Measurements from ENCODE around the gene CD86.

Gene CD86

DNA sequence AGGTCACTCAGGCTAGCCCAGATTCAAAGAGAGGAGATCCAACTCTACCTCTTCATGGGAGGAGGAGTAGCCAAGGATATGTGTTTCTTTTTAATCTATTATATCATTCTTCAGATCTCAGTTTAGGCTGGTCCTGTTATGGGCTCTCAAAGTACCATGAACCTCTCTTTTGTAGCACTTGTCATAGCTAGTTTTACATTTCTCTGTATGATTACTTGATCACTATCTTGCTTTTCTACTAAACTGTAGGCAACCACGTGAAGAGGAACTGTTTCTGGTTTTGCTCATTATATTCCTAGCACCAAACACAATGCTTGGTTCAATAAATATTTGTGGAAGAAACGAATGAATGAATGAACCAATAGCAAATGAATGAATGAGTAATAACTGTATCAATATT lies 29.6 kb downstream of the CD86 start:
- no peak overlapping the region for H3K4me3 ChIP-seq (ENCODE audit: low read depth, low read length)
- DNase-seq (ENCODE audit: low read depth): no peak

DNA sequence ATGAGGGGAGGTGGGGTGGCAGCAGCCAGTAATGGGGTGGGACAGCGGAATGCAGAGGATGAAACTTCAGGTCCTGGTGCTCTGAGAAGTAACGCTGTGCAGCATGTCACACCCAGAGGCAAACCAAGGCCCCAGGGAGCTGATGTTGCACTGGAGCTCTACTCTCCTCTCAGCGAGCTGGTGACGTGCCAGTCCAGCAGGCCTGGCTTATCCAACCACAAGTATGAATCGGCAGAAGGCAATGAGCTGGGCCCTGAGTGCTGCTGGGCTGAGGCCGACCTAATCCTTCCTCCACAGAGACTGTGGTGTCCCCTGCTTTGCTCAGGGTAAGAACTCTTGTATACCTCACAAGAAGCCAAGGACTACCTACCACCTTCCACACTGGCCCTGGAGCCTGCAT lies 30.5 kb downstream of the CD86 start:
- H3K4me3 ChIP-seq (ENCODE audit: low read depth, low read length): no peak overlapping the region
- DNase-seq (ENCODE audit: low read depth): no peak

DNA sequence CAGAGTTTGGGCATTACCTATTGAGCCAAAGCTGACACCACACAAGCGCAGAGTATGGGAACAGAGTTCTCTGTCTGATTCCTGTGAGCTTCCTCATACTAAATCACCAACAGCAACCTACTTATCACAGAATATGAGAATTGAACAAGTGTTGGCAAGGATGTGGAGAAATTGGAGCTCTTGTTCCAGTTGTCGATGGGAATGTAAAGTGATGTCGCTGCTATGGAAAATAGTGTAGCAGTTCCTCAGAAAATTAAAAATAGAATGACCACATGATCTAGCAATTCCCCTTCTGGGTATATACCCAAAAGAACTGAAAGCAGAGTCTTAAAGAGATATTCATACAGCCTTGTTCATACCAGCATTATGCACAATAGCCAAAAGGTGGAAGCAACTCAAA lies 33.4 kb downstream of the CD86 start:
- no peak for DNase-seq (ENCODE audit: low read depth)
- no peak overlapping the region for H3K4me3 ChIP-seq (ENCODE audit: low read depth, low read length)

DNA sequence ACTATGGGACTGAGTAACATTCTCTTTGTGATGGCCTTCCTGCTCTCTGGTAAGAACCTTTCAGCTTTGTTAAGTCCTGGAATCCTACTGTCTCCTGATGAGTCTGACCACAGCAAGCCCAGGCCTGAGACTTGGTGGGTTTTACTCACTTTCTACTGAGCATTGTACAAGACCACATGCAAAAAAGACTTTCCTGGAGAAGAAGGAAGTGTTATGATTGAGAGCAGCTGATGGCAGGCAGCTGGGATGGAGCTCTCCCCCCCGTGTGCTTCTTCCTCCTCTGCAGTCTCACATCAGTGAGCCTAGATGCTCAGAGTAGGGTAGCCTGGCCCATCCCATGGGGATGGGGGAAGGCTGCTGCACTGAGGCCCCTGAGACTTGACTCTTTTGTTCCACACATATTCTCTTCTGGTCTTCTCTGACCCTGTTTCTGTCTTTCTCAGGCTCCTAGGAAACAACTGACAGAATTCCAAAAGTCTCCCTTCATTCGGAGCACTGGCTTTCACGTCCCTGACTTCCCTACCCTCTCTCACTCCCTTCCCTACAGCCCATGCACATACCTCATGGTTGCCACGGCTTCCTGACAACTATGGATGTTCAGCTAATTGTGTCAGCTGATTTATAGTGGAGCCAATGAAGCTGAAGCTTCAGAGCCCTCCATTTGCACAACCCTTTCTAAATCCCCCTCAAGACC lies 36.6 kb downstream of the CD86 start:
- DNase-seq (ENCODE audit: low read depth): no peak

DNA sequence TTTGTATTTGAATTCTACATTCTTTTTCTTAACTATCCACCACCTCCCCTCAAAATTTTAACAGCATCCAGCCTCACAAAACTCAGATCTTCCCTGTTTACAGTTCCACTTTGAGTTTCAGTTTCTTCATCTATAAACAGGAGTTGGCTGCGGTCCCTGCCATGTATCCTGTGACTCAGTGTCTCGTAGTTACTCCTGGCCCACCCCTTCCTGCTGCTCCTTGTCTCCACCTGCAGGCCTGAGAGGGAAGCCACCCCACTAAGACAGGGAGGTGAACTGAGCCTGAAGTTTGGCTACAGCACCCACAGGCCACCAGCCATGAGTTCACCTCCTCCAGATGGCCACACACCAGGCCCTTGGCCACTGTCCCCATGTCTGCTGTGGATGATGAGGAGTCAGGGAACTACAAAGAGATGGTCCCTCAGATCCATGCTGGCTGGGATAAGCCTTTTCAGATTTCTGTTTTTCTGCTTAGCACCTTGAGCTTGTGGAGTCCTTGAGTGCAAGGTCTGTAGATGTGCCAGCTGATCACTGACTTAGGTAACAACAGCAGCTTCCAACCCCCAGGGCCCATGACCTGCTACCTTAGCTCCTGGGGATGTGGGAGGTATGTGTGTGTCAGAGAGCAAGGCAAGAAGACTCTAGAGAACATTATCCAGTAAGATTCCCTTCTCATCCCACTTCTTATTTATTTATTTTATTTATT lies 37.5 kb downstream of the CD86 start:
- no peak for DNase-seq (ENCODE audit: low read depth)
- H3K4me3 ChIP-seq (ENCODE audit: low read depth, low read length): no peak overlapping the region

More for the DNA sequence above, 36.6 kb downstream of the CD86 start:
- H3K4me3 ChIP-seq (ENCODE audit: low read depth, low read length): no peak overlapping the region

DNA sequence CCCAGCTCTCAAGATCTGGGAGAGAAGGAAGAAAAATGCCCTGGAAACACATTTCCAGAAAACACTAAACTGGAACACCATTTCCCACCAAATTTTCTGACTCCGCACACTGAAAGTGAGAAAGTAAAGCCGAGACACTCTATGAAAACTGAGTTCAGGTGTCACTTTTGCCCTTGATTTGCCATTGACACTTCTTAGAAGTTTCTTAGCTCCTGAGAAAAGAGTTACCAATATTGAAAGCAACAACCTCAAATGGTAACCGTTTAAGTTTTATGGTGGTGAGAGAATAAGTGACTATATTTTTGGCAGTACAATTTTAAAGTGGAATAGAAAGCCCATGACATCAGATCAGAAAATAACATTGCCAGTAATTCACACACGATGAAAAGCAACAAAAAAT lies 39.0 kb downstream of the CD86 start:
- H3K4me3 ChIP-seq (ENCODE audit: low read depth, low read length): no peak overlapping the region
- DNase-seq (ENCODE audit: low read depth): no peak

DNA sequence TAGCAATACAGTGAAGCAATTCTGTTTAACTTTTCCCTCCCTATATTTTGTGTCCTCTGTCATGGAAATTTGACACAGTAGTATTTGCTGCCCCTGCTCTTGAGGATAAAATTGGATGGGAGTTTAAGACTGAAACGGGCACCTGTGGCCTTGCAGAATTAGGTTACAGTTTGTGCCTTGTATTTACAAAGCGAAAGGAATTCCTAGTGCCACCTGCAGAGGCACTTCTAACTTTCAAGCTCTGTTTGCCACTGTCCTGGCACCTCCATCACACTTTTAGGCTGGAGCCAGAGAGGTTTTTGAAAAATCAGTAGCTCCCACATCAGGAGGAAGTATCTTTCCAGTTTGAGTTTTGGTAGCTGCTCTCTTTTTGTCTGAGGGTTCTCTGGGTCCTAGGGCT lies 39.5 kb downstream of the CD86 start:
- DNase-seq (ENCODE audit: low read depth): no peak
- H3K4me3 ChIP-seq (ENCODE audit: low read depth, low read length): no peak overlapping the region

DNA sequence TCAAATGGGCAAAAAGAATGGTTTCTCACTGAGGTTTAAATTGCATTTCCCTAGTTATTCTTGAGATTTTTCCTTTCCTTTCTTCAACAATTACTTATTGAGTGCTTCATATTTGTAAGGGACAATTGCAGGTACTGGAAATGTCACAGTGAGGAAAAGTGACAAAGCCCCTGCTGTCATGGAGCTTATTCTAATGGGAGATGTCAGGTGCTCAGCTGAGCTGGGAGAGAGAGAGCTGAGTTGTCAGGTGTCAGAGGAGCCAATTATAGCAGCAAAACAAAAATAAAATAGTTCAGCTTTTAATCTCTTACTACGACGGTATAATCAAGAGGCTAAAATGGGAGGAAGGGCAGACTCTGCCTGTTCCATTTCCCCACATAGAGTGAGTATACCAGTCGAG lies 42.0 kb downstream of the CD86 start:
- no peak overlapping the region for H3K4me3 ChIP-seq (ENCODE audit: low read depth, low read length)
- DNase-seq (ENCODE audit: low read depth): no peak

DNA sequence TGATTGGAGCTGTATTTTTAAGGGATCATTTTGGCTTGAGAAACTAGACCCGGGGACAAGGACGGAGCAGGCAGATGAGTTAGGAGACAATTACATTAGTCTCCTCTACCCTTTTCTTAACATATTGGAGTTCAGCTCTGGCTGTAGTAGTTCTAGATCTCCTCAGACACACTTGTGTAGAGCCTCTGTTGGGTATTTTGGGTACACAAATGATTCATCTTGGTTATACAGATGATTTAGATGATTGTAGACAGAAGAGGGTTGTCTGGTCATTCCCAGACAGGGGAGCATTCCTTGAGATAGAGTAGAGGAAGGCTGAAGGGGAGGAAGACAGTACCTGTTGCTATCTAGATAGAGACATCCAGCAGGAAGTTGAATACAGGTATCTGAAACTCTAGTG lies 43.4 kb downstream of the CD86 start:
- no peak overlapping the region for H3K4me3 ChIP-seq (ENCODE audit: low read depth, low read length)

DNA sequence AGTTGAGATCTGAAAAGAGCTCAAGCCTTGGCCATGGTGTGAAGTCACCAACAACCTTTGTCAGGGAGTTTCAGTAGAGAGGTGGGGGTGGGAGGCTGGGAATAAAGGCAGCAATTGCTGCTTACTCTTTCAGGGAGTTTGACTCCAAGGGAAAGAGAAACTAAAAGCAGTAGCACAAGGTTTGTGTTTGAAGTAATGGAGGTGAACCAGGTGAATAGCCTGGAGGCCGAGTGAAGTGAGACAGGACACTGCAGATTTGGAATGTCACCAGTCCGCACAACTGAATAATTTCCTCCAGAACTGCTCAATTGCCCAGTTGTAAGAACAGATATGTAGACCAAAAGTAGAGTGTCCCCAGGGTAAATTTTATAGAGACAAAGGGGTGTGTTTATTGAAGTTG lies 44.1 kb downstream of the CD86 start:
- no peak for DNase-seq (ENCODE audit: low read depth)
- H3K4me3 ChIP-seq (ENCODE audit: low read depth, low read length): no peak overlapping the region

More for the DNA sequence above, 43.4 kb downstream of the CD86 start:
- DNase-seq (ENCODE audit: low read depth): no peak

DNA sequence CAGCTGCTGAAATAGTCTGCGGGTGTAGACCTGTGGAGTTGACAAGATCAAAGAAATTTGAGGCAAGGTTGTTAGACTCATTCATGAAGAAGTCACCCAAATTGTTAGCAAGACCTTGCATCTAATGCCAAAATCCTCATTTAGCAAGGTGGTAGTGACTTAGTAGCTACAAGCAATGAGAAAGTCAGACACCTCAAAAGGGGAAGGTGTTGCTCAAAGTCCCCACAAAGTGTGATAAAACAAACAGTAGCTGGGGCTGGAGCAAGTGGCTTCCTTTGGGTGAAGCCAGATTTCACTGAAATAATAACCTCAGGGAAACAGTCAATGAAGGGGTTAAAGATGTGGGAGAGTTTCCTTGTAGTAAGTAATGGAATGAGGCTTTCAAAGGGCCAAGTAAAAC lies 44.9 kb downstream of the CD86 start:
- DNase-seq (ENCODE audit: low read depth): no peak
- no peak overlapping the region for H3K4me3 ChIP-seq (ENCODE audit: low read depth, low read length)

DNA sequence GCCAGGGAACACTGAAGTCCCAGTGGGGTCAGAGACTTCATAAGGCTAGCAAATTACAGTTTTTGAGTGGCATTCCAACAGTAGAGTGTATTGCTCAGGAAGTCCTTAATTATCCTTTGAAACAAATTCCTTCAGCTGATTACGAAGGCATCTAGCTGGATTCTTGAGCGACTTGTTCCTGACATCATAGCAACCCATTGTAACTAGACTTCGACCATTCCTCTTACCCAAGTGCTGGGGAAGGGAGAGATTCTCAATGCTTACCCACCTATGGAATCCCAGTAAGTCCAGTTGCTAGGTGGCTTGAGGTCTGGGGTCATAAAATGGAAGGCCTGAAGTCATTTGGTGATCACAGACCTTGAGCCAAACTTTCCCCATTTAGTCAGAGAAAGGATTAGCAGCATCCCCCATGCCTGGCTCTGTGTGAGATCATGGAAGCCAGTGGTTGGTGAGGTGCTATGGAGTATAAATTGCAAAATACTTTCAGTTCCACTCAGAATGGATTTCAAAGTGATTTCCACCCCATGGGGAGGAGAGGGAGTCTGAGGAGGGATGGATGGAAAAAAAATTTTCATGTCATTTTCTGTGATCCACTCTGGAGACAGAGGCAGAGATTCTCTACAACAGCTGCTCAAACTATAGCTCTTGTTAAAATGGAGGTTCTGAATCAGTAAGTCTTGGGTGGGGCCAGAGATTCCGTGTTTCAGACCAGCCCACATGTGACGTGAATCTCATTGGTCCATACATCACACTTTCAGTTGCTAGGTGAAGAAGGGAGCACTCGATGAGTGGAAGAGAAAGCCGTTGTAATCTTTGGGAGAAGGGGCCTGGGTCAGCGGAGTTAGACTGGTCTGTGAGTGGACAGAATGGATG lies 45.7 kb downstream of the CD86 start:
- no peak for DNase-seq (ENCODE audit: low read depth)

DNA sequence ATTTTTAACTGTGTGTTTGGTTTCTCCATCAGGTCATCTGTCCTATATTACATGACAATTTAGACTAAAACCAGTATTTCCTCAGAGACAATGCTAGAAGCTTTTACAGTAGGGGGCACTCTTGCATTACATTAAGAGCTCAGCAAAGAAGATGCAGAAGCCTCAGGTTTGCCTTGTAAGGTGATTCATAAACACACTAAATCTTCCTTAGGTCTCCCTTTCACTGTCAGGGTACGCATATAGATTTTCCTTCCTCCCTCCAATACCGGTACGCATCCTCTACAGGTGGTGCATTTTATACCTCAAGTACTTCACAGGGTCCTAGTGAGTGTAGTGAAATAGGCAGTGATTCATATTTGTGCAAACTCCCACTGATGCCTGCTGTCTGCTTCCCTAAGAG lies 46.5 kb downstream of the CD86 start:
- peak; percentile 7 for DNase-seq (ENCODE audit: low read depth)
- H3K4me3 ChIP-seq (ENCODE audit: low read depth, low read length): no peak overlapping the region

More for the DNA sequence above, 45.7 kb downstream of the CD86 start:
- no peak overlapping the region for H3K4me3 ChIP-seq (ENCODE audit: low read depth, low read length)

DNA sequence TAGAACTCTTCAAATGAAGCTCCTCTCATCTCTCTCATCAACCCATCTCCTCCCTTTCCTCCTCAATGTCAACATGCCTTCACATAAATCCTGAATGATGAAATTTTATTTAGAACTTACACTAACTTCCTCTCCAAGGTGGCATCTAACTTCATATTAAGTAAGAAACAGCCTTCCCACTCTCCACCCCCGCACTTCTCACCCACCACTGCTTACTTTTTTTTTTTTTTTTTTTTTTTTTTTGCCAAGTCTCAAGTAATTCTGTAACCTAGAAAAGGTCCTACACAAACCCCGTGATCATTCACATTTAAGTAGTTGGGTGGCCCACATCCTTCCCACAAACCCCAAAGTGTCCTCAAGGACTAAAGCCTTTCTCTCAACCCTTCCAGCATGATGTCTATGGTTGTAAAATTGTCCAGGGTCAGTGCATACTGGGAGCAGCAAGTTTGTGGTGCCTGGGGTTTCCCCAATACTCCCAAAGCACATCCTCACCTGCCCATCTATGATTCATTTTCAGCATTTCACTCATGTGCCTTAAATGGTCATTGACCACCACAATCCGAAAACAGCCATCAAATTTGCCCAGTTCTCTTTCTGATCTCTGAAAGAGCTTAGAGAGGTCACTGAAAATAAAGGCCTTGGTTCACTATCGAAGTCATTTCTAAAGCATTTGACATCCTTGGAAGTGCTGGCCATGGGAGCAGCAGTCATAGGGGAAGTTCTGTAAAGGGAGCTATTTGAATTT lies 47.2 kb downstream of the CD86 start:
- H3K4me3 ChIP-seq (ENCODE audit: low read depth, low read length): no peak overlapping the region
- no peak for DNase-seq (ENCODE audit: low read depth)

DNA sequence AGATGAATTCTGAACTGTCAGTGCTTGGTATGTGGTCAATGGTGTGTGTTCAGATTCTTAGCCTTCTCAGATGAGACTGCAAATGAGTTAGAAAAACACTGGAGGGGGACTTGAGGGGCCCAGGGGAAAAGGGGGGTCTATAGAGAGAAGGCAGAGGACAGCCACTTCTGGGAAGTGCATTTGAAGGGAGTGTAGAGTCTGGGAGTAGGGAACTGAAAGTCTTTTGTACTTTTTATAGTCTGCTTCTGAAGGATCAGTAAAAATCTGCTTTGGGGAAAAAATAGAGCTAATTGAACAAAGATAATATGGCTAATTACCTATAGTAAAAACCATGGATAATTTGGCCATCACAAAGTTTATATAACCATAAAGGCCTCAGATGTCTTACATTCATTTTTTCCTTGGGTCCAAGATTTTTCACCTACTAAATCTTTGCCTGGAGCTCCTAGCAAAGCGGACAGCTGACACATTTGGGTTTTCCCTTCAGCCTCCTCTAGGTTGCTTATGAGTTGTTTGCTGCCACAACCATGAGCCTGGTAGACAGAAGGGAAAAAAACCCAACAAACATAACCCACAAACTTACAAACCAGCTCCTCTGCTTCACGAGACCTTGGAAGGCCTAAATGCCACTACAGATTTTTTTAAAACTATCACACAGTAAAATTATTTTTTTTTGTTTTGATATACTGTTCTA lies 48.8 kb downstream of the CD86 start:
- H3K4me3 ChIP-seq (ENCODE audit: low read depth, low read length): no peak overlapping the region
- no peak for DNase-seq (ENCODE audit: low read depth)

DNA sequence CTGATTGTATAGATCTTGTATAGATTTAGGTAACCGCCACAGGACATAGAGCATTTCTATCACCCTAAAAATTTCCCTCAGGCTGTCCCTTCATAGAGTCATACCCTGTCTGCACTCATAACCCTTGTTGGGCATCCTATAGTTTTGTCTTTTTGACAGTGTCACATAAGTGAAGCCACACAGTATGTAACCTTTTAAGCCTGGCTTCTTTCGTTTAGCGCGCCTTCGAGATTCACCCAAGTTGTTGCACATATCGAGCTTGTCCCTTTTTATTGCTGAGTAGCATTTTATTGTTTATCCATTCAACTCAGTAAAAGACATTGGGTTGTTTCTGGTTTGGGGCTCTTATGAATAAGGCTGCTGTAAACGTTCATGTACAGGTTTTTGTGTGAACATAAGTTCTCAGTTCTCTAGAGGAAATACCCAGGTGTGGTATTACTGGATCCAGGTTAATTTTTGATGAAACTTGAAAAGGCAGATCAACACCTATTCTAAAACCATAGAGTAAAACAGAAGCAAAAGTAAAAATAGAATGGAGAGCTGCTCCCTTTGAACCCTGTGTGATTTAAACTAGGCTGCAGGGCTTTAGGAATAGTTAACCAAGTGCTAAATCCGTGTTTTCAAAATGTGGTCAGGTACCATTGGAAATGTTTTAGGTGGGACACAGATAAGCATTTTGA lies 49.5 kb downstream of the CD86 start:
- DNase-seq (ENCODE audit: low read depth): no peak
- no peak overlapping the region for H3K4me3 ChIP-seq (ENCODE audit: low read depth, low read length)

DNA sequence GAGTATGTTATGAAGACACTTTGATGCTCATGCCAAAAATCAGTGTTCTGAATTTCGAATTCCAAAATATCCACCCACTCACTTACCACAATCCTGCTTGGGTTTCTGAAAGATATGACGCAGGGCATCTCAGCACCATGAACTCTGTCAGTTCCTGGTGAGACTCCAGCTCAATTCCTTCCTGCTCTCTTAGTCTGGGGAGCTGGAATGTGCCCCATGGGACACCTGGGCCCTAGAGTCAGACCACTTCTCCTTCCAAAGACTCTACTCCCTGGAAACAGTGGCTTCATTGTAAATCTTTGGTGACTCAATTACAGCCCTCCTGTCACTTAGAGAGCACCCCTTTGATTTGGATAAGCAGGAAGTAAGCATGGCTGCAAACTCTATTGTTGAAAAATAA lies 50.5 kb downstream of the CD86 start:
- no peak for DNase-seq (ENCODE audit: low read depth)
- no peak overlapping the region for H3K4me3 ChIP-seq (ENCODE audit: low read depth, low read length)

DNA sequence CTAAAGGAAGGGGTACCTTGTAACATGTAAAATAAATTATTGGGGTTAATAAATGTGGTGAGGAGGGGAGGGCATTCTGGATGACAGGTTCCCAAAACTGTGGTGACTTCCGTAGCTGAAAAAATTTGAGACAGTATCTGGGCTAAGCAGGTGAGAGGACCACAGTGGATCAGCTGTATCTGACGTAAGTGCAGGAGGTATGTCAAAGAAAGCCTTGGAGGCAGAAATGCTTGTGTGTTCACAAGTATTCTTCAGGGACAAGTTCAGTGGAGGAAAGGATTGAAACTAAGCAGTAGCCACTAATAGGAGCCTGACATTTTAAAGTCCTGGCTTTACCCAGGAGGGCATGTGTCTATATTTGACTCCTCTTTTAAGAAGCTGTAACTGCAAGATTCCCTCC lies 52.0 kb downstream of the CD86 start:
- no peak overlapping the region for H3K4me3 ChIP-seq (ENCODE audit: low read depth, low read length)
- DNase-seq (ENCODE audit: low read depth): no peak

DNA sequence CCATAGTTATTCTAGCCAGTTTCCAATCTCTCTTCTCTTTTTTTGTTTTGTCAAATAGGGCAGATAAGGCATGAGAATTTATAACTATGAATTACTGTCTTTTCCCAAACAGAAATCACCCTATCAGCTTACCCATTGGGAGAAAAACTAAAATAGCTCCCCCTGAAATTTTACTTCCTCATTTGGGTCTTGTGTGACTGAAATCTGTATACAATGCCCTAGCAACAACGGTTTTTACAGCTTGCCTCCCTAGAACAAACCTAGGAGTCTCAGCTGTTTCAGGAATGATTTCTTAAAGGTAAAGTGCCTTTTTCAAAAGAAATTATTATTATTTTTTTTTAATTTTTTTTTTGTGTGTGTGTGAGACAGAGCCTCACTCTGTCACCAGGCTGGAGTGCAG lies 56.8 kb downstream of the CD86 start:
- DNase-seq (ENCODE audit: low read depth): no peak
- H3K4me3 ChIP-seq (ENCODE audit: low read depth, low read length): no peak overlapping the region

Measured in skeletal muscle cell (primary cell).